NCI-H774 (cell line): ENCODE data around the gene PTP4A1.
"Not testable (repeated sequence)": the region's sequence is repeated elsewhere in the genome, so short reads cannot be mapped to it uniquely, and the experiment has no call there.

Experiments
- DNase-seq: peaks from one replicate; lab custom pipeline; 2025; lab: John Stamatoyannopoulos, UW

Gene PTP4A1

DNA sequence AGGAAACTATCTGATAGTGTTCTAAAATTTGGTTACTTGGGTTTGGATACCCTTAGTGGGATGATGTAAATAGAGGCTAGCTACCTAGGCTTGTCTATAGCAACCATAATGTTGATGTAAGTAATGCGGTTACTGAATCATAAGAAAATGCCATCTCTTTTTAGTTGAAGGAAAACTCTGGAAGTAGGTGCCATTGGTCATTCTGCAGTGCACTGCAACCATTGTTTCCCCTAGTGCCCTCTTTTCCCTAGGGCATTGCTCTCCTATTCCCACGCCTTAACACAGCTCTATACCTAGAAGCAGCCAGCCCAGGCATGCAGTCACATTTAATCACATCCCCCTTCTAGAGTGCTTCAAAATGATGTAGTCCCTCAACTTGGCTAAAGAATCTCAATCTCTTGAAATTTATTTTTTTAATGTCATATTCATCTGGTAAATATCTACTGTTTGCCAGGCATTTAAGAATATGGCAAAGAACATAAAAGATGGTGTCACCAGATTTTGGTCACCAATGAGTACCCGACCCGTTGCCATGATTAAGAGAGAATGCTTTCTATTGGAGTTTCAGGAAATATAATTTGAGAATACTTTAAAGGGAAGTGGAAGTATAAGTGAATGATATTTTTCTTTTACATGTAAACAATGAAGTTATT lies 10.4 kb downstream of the PTP4A1 start:
- DNase-seq = no peak

DNA sequence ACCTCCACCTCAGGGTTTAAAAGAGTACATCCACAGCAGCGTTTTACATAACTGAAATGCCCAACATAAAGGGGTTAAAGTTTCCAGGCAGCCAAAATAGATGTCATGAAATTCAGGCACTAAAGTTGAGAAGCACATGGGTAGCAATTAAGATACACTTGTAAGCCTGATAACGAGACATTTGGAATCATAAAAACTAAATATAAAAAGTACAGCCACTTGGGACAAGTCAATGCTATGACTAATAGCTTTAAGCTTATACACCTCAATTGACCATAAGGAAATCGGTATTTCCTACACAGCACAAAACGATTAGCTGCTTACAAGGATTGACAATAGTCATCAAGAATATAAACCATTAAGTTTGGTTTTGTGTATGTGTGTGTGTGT lies 11.8 kb downstream of the PTP4A1 start:
- no peak for DNase-seq

GRCh38 chr6:63584566-63584965 lies 12.3 kb downstream of the PTP4A1 start:
- no peak for DNase-seq

DNA sequence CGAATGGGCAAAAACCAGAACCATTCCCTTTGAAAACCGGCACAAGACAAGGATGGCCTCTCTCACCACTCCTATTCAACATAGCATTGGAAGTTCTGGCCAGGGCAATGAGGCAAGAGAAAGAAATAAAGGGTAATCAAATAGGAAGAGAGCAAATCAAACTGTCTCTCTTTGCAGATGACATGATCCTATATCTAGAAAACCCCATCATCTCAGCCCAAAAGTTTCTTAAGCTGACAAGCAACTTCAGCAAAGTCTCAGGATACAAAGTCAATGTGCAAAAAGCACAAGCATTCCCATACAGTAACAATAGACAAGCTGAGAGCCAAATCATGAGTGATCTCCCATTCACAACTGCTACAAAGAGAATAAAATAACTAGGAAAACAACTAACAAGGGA lies 13.4 kb downstream of the PTP4A1 start:
- not testable (repeated sequence) for DNase-seq

DNA sequence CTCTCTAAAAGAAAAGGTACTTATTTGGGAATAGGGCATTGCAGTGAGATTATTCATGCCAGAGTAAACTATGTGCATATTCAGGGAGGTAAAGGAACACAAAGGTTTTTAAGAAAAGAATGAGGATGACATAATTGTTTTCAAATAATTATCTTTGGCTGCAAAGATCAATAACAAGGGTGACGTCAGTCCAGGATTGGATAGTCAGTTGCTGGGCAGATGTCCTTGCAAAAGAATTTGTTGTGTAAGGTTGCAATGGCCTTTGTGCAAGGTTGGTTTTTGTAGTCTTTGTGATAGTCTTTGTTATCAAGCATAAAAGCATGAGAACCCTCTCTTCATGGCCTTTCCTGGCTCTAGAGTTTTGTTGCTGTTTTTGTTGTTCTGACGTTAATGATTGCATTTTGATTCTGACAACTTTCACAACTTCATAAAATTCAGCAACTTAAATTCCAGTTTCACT lies 17.7 kb downstream of the PTP4A1 start:
- peak; percentile 69 for DNase-seq

DNA sequence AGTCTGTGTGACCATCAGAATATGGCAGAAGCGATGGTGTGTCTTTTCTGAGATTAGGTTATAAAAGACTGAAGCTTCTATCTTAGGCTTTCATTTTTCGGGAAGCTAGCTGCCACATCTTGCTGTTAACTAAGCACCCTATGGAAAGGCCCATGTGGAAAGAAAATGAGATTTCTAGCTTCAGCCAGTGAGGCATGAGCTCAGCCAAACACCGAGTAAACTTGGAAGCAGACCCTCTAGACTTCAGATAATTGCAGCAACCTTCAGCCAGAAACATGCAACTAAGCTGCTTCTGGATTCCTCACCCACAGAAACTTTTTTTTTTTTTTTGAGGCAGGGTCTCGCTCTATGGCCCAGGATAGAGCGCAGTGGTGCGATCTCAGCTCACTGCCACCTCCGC lies 20.6 kb downstream of the PTP4A1 start:
- DNase-seq = no peak

DNA sequence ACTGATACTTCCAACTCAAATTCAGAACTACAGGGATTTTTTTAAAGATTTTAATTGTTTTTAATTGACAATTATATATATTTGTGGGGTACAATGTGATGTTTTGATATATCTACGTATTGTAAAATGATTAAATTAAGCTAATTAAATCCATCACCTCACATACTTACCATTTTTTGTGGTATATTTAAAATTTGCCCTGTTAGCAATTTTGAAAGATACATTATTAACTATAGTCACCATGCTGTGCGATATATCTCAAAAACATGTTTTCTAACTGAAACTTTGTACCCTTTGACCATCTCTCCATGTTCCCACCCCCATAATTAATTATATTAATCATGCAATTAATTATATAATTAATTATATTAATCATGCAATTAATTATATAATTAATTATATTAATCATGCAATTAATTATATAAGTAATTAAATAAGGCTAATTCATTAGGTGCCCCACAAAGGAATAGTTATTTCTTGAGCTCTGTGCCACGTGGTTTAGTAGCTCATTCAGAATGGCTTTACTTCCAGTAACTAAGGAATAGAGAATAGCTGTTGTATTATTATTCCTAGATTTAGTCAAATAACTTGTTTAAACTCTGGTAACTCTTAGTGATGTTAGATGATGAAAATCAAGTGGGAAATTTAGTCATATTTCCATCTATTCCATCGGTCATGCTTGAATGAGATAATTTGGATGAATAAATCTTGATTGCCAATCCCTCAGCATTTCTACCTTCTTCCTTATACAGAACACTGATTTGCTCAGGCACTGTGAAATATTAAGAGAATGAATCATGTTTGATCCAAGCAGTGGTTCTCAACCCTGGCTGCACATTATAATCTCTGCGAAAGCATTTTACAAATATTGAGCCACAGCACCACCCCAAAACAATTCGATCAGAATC lies 25.1 kb downstream of the PTP4A1 start:
- DNase-seq = no peak

DNA sequence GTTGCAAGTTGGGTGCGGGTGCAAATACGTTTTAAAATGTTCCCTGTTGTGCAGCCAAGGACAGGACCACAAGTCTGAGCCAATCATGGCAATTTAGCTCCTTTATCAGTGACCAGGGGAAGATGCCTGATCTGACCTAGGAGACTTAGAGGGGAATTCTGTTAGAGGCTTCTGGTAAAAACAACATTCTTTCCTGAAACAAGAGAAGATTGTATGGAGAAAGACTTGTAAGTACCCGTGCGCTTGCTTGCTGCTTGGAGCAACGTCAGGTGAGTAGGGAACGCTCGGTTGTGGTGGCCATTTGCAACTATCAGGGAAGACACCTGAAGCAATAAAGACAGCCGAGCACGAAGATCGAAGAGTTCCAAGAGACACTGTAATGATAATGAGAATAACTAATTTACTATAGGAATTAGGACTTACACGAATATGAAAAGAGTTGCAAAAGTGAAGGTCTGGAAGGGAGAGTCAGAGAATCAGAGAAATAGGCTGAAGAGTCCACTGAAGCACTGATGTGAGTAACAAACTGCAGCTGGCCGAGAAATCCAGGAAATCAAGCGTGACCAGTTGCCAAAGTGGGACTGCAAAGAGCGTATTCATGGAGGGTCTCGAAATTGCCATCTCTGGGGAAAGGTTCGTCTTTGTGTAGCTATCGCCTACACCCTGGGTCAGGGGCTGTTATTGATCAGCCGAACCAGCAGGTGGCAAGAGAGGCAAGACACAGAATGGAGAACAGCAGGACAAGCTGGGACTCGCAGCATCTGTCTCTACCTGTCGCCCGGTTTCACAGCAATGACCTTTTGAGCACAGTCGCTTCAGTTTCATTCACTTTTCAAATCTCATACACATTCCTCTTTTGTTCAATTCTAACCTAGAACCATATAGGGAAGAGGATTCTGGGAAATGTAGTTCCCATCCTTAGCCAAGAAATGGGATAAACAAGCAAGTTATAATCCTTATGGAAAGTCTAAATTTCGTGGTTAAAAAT lies 26.1 kb downstream of the PTP4A1 start:
- peak; percentile 79 for DNase-seq

GRCh38 chr6:63599243-63599642 lies 27.0 kb downstream of the PTP4A1 start:
- no peak for DNase-seq

DNA sequence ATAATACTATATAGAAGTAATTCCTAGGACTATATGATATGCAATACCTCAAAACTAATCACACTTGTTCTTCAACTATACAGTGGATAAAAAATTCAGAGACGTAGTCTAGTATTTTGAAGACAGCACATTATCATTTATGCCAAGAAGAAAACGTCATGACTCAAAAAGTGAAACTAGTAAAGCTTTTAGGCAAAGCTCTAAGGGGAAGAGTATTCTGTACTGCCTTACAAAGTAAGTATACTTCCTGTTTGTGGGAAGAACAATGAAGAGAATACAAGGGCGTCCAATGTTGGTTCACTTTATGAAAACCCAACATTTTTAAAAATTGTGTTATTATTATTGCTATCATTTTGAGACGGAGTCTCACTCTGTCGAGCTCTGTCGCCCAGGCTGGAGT lies 27.9 kb downstream of the PTP4A1 start:
- no peak for DNase-seq

- DNase-seq = no peak
These were observed 37.0 kb downstream of the PTP4A1 start for GRCh38 chr6:63609231-63609630.

- DNase-seq = no peak
These were observed 38.7 kb downstream of the PTP4A1 start for GRCh38 chr6:63610944-63611343.

DNA sequence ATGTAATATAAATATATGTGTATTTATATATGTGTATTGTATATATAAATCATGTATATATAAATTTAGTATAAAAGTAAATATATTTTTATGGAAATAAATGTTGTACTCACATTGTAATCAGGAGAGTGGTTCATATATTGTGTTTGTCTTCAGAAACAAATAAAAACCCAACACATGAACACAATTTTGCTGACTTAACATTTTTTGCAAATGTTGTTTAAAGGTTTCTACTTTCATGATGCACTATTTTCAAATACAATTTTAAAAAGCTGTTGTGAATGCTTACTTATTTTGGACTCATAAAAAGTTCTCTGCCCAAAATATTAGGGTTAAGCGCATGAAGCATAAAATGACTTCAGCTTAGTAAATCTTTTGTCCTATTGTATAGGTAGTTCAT lies 39.3 kb downstream of the PTP4A1 start:
- DNase-seq = no peak

DNA sequence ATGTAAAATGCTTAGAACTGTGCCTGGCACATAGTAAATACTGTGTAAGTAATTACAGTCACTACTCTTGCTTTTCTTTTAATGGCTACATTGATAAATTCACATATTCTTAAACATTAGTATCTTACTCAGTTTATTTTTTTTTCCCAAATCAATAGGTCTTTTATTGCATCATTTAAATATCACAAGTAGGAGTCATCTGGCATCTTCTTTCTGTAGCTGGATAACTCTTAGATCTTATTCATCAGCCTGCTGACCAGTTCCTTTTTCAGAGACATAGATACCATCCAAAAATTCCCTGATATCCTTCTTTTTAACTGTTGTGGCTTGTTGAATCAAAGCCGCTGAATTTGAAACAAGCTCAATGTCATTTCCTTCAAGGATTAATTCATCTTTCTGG lies 43.3 kb downstream of the PTP4A1 start:
- DNase-seq = no peak
